ENCODE measurements around the gene ABCG8. TPM values are rescaled to one million over a fixed set of nuclear protein-coding genes. Genes with fewer than 3 reads are reported as not detected.

ABCG8 gene
- total RNA-seq, 6 experiments from 2014 or later, result not detected

DNA sequence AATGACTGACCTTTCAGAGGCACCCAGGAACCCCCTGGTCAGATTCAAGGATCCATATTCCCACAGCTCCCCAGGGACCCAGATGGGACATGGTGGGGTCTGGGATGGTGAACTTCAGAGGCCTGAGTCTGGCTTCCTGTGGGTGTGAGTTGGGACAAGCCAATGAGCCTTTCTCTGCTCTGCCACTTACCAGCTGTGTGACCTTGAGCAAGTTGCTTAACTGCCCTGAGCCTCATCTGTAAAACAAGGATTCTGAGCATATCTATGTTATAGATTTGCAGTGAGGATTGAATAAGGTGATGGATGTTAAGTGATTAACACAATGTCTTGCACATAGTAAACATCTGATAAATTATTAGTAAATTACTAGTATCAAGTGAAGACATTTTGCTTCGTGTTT lies 6.4 kb downstream of the ABCG8 start:
- Mint-ChIP-seq H3K27me3 (ENCODE audit: insufficient read depth) (peaks cover 34% of the 10 kb centered on the region), H3K27ac (no peak overlapping the region), H3K36me3 (ENCODE audit: low read depth) (no peaks in the 10 kb centered on the region), H3K9me3 (no peaks in the 10 kb centered on the region), H3K4me3 (no peak overlapping the region), H3K4me1 (ENCODE audit: low read depth) (no peaks in the 10 kb centered on the region)
- DNase-seq, result no peak
- TF ChIP-seq, protein P1, sequence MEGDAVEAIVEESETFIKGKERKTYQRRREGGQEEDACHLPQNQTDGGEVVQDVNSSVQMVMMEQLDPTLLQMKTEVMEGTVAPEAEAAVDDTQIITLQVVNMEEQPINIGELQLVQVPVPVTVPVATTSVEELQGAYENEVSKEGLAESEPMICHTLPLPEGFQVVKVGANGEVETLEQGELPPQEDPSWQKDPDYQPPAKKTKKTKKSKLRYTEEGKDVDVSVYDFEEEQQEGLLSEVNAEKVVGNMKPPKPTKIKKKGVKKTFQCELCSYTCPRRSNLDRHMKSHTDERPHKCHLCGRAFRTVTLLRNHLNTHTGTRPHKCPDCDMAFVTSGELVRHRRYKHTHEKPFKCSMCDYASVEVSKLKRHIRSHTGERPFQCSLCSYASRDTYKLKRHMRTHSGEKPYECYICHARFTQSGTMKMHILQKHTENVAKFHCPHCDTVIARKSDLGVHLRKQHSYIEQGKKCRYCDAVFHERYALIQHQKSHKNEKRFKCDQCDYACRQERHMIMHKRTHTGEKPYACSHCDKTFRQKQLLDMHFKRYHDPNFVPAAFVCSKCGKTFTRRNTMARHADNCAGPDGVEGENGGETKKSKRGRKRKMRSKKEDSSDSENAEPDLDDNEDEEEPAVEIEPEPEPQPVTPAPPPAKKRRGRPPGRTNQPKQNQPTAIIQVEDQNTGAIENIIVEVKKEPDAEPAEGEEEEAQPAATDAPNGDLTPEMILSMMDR (IDR thresholded peaks at IDR 0.05), result no peak

DNA sequence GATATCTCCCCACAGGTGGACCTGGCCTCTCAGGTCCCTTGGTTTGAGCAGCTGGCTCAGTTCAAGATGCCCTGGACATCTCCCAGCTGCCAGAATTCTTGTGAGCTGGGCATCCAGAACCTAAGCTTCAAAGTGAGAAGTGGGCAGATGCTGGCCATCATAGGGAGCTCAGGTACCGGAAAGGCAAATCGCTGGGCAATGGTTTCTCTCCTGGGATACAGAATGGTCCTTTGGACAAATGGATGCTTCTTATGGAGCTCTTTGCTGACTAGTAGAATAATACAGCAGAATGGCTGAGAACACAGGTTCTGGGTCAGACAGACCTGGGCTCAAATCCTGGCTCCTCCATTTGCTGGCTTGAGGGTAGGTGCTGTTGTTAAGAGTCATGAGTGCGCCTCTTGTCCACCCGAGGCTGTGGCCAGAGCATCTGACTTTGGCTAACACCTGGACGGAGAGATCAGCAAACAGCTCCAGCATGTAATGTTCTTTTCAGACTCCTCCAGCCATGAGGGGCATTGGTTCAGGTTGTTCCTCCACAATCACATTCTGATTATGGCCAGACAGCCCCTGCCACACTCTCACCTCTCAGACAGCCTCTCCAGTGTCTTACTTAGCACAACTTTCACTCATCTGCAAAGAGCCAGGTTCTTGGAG lies 7.5 kb downstream of the ABCG8 start:
- TF ChIP-seq, protein P1 (IDR thresholded peaks at IDR 0.05), result no peak
- no peak overlapping the region for H3K27ac Mint-ChIP-seq
- H3K27me3 Mint-ChIP-seq (ENCODE audit: insufficient read depth), result peaks cover 30% of the 10 kb centered on the region
- no peaks in the 10 kb centered on the region for H3K36me3 Mint-ChIP-seq (ENCODE audit: low read depth)
- H3K9me3 Mint-ChIP-seq, result no peaks in the 10 kb centered on the region
- no peak for DNase-seq
- no peak overlapping the region for H3K4me3 Mint-ChIP-seq
- H3K4me1 Mint-ChIP-seq (ENCODE audit: low read depth), result no peaks in the 10 kb centered on the region

DNA sequence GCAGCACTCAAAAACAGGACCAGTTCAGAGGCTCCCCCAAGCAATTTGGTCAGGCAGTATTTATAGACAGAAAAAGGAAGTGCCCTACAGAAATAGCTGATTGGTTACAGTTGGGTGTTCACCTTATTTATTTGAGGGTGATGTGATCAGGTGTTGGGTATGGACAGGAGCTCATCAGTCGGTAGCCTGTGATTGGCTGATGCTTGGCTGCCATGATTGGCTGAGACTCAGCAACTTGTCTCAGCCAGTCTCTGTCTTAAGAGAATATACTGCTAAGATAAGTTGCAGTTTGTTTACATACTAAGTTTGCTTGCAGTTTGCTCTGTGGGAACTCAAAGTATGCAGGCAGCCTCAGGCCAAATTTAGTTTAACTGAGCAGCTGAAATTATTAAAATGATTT lies 9.4 kb downstream of the ABCG8 start:
- Mint-ChIP-seq H3K9me3 (no peaks in the 10 kb centered on the region), H3K27me3 (ENCODE audit: insufficient read depth) (peaks cover 42% of the 10 kb centered on the region), H3K27ac (no peak overlapping the region), H3K36me3 (ENCODE audit: low read depth) (no peaks in the 10 kb centered on the region), H3K4me1 (ENCODE audit: low read depth) (no peaks in the 10 kb centered on the region), H3K4me3 (no peak overlapping the region)
- TF ChIP-seq, protein P1 (IDR thresholded peaks at IDR 0.05), result no peak
- DNase-seq, result peak; percentile 13

DNA sequence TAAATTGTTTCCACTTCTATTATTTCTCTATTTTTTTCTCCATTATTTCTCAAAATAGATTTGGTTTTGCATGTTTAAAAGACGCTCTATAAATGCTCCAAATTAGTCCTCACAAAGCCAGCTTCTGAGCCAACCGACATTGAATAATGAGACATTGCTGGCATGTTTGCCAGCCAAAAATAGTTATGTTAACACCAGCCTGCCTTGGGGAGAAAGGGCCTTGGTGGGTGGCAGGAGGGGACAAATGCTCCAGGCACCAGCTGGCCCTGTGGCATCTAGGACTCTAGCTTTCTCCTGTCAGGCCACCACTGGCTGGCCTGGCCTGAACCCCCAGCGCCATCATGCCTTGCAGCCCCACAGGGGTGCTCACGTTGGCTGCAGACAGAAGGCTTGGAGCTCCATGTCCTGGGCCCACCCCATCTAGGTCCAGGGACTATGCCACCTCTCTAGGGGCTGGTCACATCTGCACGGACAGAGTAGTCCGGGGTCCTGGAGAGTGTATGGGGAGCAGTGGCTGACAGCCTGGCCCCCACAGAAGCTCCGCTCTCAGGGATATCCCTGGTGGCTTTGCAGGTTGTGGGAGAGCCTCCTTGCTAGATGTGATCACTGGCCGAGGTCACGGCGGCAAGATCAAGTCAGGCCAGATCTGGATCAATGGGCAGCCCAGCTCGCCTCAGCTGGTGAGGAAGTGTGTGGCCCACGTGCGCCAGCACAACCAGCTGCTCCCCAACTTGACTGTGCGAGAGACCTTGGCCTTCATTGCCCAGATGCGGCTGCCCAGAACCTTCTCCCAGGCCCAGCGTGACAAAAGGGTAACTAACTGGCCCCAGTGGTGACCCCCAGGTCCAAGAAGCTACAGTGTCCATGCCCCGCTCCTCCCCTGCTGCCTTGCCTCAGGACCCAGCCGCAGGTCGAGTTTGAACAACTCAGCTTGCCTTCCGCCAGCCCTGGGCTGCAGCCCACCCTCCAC lies 12.5 kb downstream of the ABCG8 start:
- no peak for DNase-seq
- H3K4me3 Mint-ChIP-seq, result no peak overlapping the region
- TF ChIP-seq, protein P1 (IDR thresholded peaks at IDR 0.05), result no peak
- H3K4me1 Mint-ChIP-seq (ENCODE audit: low read depth), result no peaks in the 10 kb centered on the region
- H3K9me3 Mint-ChIP-seq, result no peaks in the 10 kb centered on the region
- peaks cover 51% of the 10 kb centered on the region for H3K27me3 Mint-ChIP-seq (ENCODE audit: insufficient read depth)
- H3K36me3 Mint-ChIP-seq (ENCODE audit: low read depth), result no peaks in the 10 kb centered on the region
- no peak overlapping the region for H3K27ac Mint-ChIP-seq

DNA sequence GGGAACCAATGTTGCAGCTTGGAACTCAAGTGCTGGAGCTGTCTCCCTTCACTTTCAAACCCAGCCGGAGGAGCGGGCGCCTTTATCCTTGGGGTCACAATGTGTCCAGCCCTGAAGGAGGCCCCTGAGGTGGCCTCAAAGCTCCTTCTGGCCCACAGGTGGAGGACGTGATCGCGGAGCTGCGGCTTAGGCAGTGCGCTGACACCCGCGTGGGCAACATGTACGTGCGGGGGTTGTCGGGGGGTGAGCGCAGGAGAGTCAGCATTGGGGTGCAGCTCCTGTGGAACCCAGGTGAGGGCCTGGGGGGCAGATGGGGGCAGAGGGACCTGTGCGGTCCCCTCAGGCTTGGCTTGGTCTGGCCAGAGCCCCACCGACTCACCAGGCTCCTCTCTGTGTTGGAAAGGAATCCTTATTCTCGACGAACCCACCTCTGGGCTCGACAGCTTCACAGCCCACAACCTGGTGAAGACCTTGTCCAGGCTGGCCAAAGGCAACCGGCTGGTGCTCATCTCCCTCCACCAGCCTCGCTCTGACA lies 13.5 kb downstream of the ABCG8 start:
- H3K36me3 Mint-ChIP-seq (ENCODE audit: low read depth), result no peaks in the 10 kb centered on the region
- H3K27ac Mint-ChIP-seq, result no peak overlapping the region
- H3K4me1 Mint-ChIP-seq (ENCODE audit: low read depth), result no peaks in the 10 kb centered on the region
- no peak for DNase-seq
- H3K27me3 Mint-ChIP-seq (ENCODE audit: insufficient read depth), result peaks cover 59% of the 10 kb centered on the region
- TF ChIP-seq, protein P1 (IDR thresholded peaks at IDR 0.05), result no peak
- H3K9me3 Mint-ChIP-seq, result no peaks in the 10 kb centered on the region
- H3K4me3 Mint-ChIP-seq, result no peak overlapping the region

Data from HFFc6 (cell line).